Fibroblast of peridontal ligament (primary cell): ENCODE data around the gene TSEN54.
A peak's percentile ranks its signal among the peaks of the same experiment; 100 is the strongest.

Experiments used
- DNase-seq: peaks from one replicate; pipeline ENCODE4 v3.0.0-alpha.2; 2010; ENCODE audit errors: extremely low read depth

Gene TSEN54

DNA sequence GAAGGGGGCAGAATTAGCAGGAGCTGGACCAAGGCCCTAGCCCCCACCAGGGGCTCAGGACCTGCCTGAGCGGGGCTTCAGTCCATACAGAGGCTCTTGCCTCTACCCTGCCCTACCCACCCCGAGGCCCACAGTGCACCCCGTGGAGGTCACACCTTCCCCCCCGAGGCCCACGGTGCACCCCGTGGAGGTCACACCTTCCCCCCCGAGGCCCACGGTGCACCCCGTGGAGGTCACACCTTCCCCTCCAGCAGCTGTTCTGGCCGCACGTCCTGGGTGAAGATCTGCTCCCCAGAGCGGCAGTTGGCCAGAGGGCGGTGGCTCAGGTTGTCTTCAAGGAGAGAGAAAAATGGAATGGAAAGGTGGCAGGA lies 12.4 kb upstream of the TSEN54 start:
- DNase-seq = no peak

DNA sequence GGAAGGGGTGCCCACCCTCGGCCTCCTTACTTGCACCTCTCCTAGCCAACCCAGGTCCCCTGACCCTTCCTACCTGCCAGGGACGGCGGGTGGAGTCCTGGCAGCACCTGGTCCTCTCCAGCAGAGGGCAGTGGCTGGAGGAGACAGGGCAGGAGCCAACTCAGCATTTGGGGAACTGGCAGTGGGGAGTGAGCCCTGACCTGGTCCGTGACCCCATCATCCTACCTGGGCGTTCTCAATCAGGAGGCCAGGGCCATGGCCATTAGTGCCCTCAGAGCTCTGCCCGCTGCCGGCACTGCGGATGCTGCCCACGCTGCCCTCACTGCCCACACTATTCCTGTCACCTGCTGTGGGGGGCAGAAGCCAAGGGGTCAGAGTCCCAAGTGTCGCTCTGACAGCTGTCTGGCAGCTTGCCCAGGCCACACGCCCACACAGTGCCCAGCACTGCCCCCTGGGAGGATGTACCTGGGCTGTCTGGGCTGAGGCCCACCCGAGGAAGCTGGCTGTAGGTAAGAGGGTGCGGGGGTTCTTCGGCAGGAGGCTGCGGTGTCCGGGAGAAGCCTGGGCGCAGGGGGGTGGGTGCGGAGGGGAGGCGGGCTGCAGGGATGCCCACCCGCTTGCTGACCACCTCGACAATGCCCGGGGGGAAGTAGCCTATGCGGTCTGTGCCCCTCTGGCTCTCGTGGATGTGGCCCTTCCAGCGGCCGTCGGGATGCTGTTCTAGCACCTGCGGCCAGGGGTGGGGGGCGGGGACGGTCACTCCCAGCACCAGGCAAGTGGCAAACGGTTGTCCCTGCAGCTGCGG lies 11.8 kb upstream of the TSEN54 start:
- no peak for DNase-seq

DNA sequence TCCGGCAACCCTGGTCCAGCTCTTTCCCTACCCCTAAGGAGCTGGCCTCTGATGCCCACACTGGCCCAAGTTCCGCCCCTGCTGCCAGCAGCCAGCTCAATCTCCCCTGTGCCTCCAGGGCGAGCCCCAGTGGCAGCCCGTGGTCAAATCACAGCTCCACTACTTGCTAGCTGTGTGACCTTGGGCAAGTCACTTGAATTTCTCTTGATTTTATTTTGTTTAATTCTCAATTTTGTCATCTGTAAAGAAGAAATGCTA lies 11.2 kb upstream of the TSEN54 start:
- DNase-seq = no peak

DNA sequence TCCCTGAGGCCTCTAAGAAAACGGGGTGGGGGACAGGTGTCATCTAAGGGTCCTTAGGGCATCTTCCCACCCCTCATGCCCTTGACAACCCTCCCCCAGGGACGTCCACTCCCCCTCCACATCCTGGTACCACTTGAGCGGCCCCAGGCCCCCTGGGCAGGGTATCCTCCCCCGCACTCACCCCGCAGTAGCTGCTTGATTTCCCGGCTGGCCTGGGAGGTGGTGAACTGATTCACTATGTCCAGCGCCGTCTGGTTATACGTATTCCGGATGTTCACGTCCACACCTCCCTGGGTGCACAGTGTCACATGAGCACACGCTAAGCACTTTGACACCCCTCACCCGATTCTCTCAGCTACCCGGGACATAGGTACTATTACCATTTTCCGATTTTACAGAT lies 10.7 kb upstream of the TSEN54 start:
- DNase-seq = no peak

DNA sequence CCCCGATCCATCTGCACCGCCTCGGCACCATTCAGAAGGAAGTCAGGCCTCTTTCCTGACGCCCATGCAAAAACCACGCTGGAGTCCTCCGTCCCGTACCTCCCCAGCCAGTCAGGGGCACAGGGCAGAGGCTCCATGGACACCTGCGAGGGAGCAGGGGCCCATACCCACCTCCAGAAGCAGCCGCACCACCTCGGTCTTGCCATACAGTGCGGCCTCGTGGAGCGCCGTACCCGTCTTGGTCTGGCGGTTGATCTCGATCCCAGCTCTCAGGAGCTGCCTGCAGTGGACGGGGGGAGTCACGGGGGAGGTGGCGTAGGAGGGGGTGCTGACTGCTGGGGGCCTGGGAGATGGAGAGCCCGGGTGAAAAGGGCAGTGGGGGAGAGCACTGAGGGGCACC lies 10.2 kb upstream of the TSEN54 start:
- no peak for DNase-seq

DNA sequence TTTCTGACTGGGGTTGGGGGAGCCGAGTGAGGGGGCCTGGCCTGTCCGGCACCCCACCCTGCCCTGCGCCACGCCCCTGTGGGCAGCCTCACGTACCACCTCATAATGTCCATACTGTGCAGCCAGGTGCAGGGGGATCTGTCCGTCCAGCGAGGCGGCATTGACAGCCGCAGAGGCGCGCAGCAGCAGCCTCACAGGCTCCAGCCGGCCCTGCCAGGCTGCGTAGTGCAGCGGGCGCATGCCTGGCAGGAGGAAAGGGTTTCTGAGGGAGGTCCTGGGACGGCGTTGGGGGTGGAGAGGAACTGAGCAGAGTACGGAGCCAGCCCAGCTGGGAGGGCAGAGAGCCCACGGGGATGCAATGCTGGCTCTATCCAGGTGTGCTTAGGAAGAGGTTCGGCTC lies 9.4 kb upstream of the TSEN54 start:
- DNase-seq = no peak

DNA sequence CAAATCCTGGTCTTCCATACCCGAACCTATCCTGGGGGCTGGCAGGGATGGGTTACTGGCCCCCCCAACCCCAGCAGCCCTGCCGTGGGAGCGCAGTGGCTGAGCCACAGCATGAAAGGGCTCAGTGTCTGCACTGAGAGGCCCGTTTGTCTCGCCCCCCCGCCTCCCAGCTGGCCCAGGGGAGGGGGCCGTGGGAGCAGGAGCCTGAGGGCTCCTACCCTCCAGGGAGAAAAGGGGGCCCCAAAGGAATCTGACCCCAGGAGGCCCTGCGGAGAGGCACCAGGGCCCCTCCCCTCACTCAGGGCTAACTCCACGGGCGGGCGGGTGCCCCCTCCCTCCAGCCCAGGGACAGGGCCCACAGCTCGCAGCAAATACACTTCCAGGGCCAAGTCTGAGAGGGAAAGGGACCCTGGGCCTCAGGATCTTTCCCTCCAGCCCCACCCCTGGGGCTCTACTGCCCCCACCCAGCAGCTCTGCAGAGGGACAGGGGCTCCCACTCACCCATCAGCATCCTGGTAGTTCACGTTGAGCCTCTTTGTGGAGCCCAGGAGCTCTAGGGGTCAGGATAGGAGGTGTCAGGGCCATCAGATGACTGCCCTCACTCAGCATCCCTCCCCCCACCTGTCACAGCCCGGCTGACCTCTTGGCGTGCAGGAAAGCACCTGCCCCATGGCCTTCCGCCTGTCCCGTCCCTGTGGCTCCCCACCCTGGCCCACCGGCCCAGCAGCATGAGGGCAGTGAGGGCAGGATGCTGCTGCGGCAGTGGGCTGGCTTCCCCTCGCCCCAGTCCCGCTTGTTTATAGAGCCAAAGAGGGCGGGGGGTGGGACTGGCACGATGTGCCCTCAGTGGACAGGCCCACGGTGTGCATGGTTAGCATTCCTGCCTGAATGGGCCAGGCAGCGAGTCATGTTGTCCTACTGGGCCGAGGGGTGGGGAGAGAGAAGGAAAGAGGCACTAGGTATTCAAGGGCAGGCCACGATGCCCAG lies 8.3 kb upstream of the TSEN54 start:
- no peak for DNase-seq

DNA sequence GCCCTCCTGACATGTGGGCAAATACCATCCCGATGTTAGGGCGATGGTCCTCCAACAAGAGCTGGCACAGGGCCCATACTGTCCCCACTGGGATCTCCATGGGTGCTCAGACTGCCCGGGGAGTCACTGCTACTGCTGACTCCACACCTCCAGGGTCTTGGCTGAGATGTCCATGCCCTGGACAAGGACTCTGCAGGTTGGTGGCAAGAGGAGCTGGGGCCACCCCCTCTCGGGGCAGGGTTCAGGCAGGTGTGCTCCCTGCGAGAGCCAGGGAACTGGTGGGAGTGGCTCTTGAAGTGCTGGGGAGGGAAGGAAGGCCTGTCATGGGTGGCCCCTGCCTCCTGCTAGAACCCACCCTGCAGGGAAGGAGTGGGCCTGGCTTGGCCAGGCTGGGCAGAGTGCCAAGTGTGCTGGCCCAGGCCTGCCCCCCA lies 7.4 kb upstream of the TSEN54 start:
- no peak for DNase-seq

DNA sequence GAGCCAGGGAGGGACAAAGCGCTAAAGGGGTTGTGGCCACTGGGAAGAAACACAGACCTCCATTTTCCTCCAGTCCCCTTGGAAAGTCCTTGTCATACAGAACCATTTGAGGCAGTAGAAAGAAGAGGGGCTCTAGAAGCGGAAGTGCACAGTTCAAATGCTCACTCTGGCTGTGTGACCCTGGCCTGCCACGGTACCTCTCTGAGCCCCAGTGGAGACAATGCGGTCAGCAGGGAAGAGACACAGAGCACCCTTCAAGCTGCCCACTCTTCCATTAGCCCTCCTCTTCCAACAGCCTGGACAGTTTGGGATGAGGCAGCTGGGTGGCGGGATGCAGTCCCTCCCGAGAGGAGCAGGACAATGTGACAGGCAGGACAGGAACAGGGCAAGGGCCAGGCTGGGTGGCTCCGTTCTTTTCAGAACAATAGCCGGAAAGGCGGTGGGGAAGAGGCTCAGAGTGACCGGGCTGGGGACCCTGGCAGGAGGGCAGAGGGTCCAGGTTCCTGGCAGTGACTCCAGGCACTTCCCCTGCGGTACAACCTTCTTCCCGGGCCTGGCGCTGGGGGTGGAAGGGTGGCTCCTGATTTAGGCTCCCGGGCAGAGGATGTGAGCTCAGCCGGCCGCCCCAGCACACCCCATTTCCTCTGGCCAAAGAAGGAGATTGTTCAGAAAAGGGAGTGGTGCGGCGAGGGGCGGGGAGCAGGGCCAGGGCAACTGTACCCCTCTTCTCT lies 6.6 kb upstream of the TSEN54 start:
- DNase-seq = no peak

DNA sequence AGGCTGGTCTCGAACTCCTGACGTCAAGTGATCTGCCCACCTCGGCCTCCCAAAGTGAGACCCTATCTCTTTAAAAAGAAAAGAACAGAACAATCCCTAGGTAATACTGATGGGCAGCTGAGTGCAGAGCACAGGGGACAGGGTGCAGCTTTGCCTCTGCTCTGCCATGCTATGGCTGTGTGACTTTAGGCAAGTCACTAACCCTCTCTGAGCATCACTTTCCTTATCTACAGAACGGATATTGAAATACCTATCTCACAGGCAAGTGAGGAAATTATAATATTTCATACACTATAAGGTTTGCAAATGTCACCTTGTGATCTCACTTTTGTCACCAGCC lies 5.1 kb upstream of the TSEN54 start:
- no peak for DNase-seq

DNA sequence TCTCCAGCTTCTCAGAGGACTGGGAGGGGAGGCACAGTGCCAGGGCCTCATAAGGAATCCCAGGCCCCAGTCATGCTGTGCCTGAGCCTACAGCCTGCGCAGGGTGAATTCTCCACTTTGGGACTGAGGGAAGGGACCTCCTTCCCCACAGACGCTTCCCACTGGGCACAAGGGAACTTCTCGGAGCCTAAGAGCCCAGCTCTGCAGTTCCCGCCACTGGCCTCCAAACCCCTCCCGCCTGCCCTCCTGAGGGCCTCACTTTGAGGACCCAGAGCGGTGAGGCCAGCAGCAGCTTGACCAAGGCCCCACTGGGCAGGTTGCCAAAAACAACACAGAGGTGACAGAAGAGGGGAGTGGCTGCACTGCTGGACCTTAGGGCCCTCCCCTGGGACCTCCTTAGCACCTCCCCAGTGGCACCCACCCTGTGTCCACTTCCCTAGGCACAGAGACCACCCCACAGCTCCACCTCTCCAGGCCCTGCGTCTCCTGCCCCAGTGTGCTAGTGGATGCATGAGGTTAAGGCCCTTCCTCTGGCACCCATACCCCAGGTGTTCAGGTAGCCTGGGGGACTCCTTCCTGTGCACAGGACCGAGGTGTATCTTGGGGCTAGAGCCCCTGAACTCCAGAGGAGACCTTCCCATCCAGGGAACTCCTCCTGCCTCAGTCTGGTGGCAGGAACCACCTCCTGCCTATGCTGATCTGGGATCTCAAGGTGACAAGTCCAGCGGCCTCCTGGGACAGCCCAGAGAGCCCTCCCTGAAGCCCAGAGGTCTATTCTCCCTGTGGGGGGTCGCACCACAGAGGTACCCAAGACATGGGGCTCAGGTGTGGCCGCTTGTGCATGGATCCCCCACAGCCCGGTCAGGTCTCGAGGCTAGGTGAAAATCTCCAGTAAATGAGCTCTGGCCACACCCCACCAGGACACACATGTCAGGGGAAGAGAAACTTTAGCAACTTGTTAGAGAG lies 4.4 kb upstream of the TSEN54 start:
- DNase-seq = no peak

DNA sequence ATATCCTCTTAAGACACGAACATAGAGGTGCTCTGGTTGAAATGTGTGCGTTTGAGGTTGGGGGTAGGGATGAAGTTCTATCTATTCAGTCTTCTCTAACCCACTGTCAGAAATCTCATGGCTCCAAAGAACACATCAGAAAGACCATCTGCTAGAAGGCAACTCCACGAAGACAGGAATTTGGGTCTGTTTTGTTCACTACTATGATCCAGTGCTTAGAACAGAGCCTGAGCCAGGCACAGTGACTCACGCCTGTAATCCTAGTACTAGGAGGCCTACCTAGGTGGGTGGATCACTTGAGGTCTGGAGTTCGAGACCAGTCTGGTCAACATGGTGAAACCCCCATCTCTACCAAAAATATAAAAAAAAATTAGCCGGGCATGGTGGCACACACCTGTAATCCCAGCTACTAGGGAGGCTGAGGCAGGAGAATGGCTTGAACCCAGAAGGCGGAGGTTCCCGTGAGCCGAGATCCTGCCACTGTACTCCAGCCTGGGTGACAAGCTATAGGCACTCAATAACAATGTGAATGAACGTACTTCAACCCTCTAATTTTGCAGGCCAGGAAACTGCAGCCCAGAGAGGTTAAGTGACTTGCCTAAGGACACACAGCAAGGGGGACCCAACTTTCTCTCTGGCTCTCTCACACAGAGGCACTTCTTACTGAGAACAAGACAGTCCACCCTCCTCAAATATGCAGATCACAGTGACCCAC lies 3.2 kb upstream of the TSEN54 start:
- DNase-seq = peak; percentile 50

DNA sequence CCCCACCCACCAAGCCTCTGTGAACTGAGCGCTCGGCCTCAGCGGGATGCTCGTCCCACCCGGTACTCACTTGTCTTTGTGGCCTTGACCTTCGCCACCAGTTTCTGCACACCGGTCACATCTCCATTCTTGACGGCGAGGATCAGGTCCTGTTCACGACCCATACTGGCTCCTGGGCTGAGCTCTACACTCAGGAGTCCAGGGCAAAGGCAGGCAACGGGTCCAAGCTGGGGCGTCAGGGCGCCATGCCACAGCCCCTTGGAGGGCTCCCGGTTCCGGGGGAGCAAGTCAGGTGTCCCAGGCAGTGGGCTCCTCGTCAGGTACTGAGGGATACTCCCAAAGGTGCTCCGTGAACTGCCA lies 2.7 kb upstream of the TSEN54 start:
- DNase-seq = no peak

DNA sequence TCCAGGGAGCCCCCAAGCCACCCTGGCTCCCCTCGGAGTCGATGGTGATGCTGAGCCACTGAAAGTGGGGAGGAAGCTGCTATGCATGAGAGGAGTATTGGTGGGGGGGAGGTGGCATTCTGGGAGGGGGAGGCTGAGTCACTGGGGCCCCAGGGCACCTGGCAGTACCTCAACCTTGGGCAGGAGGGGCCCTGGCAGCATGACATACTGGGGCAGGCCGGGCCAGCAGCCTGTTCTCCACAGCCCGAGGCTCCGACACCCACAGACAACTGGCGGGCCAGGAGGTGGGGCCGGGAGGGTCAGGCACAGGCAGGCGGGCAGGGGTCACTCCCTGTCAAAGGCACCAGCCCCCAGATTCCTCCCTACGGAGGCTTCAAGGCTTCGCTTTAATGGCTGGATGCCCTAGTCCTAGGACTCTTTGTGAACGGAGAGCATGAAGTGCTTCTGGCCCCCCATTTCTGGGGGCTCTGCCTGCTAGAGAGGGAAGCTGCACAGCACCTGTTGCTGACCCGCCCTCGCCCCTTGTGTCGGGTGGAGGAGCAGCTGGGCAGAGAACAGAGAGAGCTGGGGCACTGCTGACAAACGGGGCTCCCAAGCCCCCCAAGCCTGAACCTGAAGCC lies 1.9 kb upstream of the TSEN54 start:
- DNase-seq = no peak

DNA sequence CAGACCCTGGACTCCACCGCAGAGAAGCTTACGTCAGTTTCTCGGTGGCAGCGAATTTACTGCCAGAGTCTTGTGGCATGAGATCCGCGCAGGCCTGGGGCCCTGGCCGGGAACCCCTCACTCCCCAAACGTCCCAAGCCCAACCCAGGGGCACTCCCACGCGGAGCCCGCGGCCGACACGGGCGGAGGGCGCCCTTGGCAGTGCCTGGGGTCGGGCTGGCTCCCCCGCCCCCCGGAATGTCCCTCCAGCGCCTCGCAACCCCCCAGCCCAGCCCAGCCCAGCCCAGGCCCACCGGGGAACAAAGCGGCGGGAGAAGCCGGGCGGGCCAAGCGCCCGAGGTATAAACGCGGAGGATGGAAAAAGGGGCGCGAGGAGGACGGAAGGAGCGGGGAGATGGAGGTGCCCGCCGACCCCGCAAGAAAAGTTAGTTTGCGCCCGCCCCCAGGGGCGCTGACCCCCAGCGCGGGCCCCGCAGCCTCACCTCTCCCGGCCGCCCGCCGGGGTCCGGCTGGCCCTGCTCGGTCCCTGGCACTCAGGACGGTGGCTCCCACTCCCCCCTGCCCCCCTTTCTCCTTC lies 1.3 kb upstream of the TSEN54 start:
- peak; percentile 31 for DNase-seq

DNA sequence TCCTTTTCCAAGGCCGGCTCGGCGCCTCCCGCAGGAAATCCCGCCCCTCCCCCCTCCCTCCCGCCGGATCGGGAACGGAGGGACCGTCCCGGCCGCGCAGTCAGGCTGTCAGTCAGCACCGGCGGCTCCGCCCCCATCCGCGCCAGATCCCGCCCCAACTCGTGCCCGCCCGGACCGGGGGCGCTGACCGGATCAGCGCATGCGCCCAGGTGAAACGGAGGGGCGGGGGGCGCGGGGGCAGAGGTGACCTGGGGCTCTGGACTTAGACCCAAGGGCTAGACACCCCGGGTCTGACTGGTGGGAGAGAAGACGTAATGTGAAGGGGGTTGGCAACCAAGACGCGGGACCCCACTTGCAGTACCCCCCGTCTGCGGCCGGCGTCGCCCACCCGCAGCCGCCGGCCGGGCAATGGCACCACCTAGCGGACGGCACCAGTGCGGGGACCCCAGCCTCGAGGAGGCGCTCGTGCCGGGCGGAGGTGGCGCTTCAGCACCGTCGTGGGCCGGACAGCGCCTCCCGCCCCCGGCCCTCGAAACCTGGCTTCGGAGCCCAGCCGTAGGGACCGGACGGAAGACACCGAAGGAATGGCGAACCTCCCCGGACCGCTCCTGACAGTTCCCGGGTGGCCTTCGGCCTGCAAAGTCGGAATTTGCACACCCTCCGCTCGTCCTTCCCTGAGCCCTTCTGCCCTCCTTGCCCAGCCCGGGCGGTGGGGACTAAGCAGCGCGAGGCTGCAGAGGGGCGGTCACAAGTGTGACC lies 653 bp upstream of the TSEN54 start, which contains the start of gene CASKIN2:
CASKIN2 (minus strand) TSS at position 42 of the 759 bp plus-strand sequence. CDS start 1,733 bp downstream, outside the sequence.
- DNase-seq = peak; percentile 81

DNA sequence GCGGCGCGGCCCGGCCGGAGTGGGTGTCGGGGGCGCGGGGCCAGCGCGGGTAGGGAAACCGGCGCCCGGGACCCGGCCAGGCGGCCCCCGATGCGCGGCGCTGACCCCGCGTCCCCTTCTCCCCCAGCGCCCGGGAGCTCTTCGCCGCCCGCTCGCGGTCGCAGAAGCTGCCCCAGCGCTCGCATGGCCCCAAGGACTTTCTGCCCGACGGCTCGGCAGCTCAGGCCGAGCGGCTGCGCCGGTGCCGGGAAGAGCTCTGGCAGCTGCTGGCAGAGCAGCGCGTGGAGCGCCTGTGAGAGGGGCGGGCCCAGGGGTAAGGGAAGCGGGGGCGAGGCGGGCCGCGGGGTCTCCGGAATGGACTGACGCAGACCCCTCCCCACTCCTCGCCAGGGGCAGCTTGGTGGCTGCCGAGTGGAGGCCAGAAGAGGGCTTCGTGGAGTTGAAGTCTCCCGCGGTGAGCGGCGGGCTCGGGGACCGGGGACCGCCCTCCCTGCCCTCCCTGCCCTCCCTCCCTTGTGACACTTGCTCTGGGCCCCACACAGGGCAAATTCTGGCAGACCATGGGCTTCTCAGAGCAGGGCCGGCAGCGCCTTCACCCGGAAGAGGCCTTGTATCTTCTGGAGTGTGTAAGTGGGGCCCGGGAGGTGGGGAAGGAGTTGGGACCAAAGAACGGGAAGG lies 430 bp downstream of the TSEN54 start:
- peak; percentile 24 for DNase-seq

DNA sequence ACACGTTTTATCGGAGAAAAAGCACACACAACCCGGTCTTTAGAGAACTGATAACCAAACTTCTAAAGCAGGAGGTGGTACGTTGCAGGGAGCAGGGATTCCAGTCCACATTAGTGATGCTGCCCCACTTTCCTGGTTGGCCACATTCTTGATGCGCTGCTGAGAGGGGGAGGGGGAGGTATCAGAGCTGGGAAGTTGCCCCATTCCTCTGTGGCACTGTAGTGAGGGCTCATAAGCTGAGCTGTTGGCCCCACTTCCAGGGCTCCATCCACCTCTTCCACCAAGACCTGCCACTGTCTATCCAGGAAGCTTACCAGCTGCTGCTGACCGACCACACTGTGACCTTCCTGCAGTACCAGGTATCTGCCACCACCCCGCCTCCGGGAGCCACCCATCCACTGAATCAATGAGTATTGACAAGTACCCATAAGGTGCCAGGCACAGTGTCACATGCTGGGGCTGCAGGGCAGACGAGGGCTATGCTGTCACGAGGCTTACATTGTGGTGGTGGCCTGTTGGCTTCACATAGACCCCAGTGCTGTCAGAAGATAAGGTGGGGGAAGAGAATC lies 1.1 kb downstream of the TSEN54 start:
- DNase-seq = no peak
